ENCODE results near the gene DNAJC22. TPM values are rescaled to one million over a fixed set of nuclear protein-coding genes. Genes with fewer than 3 reads are reported as not detected.
"Not testable (repeated sequence)": the region's sequence is repeated elsewhere in the genome, so short reads cannot be mapped to it uniquely, and the experiment has no call there.

Gene DNAJC22
- not detected for total RNA-seq

- POLR2A ChIA-PET = no interaction called here
These were observed at the start of gene DNAJC22 for GRCh38 chr12:49346659-49347310. TSS of gene DNAJC22 (plus strand) at chr12:49346888. CDS start at chr12:49348873, 1,985 bp downstream.

GRCh38 chr12:49297695-49298060, 49.0 kb upstream of the DNAJC22 start:
- CTCF ChIA-PET = interaction anchor here (0.6 to 6.0 kb wide), 10 partner anchors 9 to 81 kb away, joined by 3 to 34 read pairs (median 4); partner anchors contain the start of gene DNAJC22
- POLR2A ChIA-PET = no interaction called here

More at GRCh38 chr12:49346659-49347310, at the start of gene DNAJC22:
- CTCF ChIA-PET = interaction anchor here (0.6 to 4.5 kb wide), 19 partner anchors 8 to 275 kb away, joined by 3 to 62 read pairs (median 6); partner anchors contain the start of genes PRPH, SPATS2 and TROAP

- CTCF ChIA-PET = interaction anchor here (0.6 to 6.0 kb wide), 4 partner anchors 34 to 222 kb away, joined by 4 to 28 read pairs (median 8); partner anchors contain the start of gene DNAJC22
- POLR2A ChIA-PET = no interaction called here
These were observed 48.5 kb upstream of the DNAJC22 start for GRCh38 chr12:49298160-49298559.

GRCh38 chr12:49301760-49302159, 44.9 kb upstream of the DNAJC22 start:
- POLR2A ChIA-PET = no interaction called here
- CTCF ChIA-PET = interaction anchor here (1.2 to 1.3 kb wide), 2 partner anchors 36 to 40 kb away, joined by 3 read pairs; no protein-coding TSS in a partner anchor

- ChIA-PET POLR2A (no interaction called here), CTCF (interaction anchor here (1.0 to 2.8 kb wide), 3 partner anchors 18 to 38 kb away, joined by 3 to 10 read pairs (median 3); no protein-coding TSS in a partner anchor)
These were observed 42.5 kb upstream of the DNAJC22 start for GRCh38 chr12:49304161-49304560.

- CTCF ChIA-PET = interaction anchor here (2.8 kb wide), 1 partner anchor 36 kb away, joined by 10 read pairs; no protein-coding TSS in a partner anchor
- POLR2A ChIA-PET = interaction anchor here (1.2 kb wide), 1 partner anchor 37 kb away, joined by 4 read pairs; no protein-coding TSS in a partner anchor
These were observed 40.8 kb upstream of the DNAJC22 start for GRCh38 chr12:49305762-49306510.

- POLR2A ChIA-PET = no interaction called here
- CTCF ChIA-PET = no interaction called here
These were observed 37.3 kb upstream of the DNAJC22 start for GRCh38 chr12:49309386-49309785.

- CTCF ChIA-PET = not testable (repeated sequence)
These were observed 36.2 kb upstream of the DNAJC22 start for GRCh38 chr12:49310451-49311000.

GRCh38 chr12:49314811-49315210, 31.9 kb upstream of the DNAJC22 start:
- CTCF ChIA-PET = interaction anchor here (1.6 kb wide), 1 partner anchor 27 kb away, joined by 5 read pairs; no protein-coding TSS in a partner anchor
- POLR2A ChIA-PET = no interaction called here

More at GRCh38 chr12:49310451-49311000, 36.2 kb upstream of the DNAJC22 start:
- POLR2A ChIA-PET = not testable (repeated sequence)

- POLR2A ChIA-PET, CTCF ChIA-PET: not testable (repeated sequence)
These were observed 29.6 kb upstream of the DNAJC22 start for GRCh38 chr12:49317118-49317517.

GRCh38 chr12:49320411-49321103, 26.1 kb upstream of the DNAJC22 start:
- CTCF ChIA-PET = interaction anchor here (4.2 kb wide), 1 partner anchor 26 kb away, joined by 17 read pairs; the partner anchor contains the start of gene DNAJC22
- POLR2A ChIA-PET = not testable (repeated sequence)

- CTCF ChIA-PET = interaction anchor here (0.8 to 4.2 kb wide), 6 partner anchors 9 to 34 kb away, joined by 3 to 17 read pairs (median 8); partner anchors contain the start of genes DNAJC22 and PRPH
These were observed 24.4 kb upstream of the DNAJC22 start for GRCh38 chr12:49322367-49322707.

GRCh38 chr12:49322708-49323523, 23.8 kb upstream of the DNAJC22 start, which contains the start of gene TROAP:
TSS of gene TROAP (plus strand) at chr12:49323255. CDS start at chr12:49323609, 354 bp downstream.
- ChIA-PET POLR2A (interaction anchor here (0.8 to 1.6 kb wide), 4 partner anchors 20 to 398 kb away, joined by 3 to 6 read pairs (median 4); partner anchors contain the start of genes FKBP11 and SPATS2), CTCF (interaction anchor here (1.0 to 4.2 kb wide), 6 partner anchors 9 to 35 kb away, joined by 3 to 17 read pairs (median 8); partner anchors contain the start of genes DNAJC22 and PRPH)

More at GRCh38 chr12:49322367-49322707, 24.4 kb upstream of the DNAJC22 start:
- POLR2A ChIA-PET = interaction anchor here (0.8 to 1.6 kb wide), 4 partner anchors 20 to 397 kb away, joined by 3 to 6 read pairs (median 4); partner anchors contain the start of genes FKBP11 and SPATS2

- ChIA-PET POLR2A (interaction anchor here (1.5 to 1.6 kb wide), 2 partner anchors 19 to 43 kb away, joined by 5 to 6 read pairs; partner anchors contain the start of gene SPATS2), CTCF (interaction anchor here (1.0 to 4.2 kb wide), 5 partner anchors 19 to 35 kb away, joined by 3 to 17 read pairs (median 11); partner anchors contain the start of genes DNAJC22 and PRPH)
These were observed 23.1 kb upstream of the DNAJC22 start for GRCh38 chr12:49323524-49324097.

- ChIA-PET CTCF (interaction anchor here (2.2 kb wide), 1 partner anchor 33 kb away, joined by 5 read pairs; no protein-coding TSS in a partner anchor), POLR2A (no interaction called here)
These were observed 21.1 kb upstream of the DNAJC22 start for GRCh38 chr12:49325606-49326005.

- ChIA-PET CTCF (no interaction called here), POLR2A (no interaction called here)
These were observed 19.3 kb upstream of the DNAJC22 start for GRCh38 chr12:49327368-49327767.

GRCh38 chr12:49327887-49328286, 18.8 kb upstream of the DNAJC22 start:
- ChIA-PET CTCF (interaction anchor here (0.7 kb wide), 1 partner anchor 10 kb away, joined by 4 read pairs; no protein-coding TSS in a partner anchor), POLR2A (no interaction called here)

Data from activated CD8-positive, alpha-beta memory T cell treated with anti-CD3 and anti-CD28 coated beads for 36 hours (primary cell).